HG03571 (cell line): ENCODE measurements around the gene RAI14.
"Not testable (repeated sequence)": the region's sequence is repeated elsewhere in the genome, so short reads cannot be mapped to it uniquely, and the experiment has no call there.

Experiments used
- ATAC-seq: cut with Tn5 transposase; IDR thresholded peaks from one replicate; pipeline ENCODE4 v1.9.1; 2021; ENCODE audit not compliant: unreplicated experiment

Gene RAI14

GRCh38 chr5:34758514-34758913, 102.4 kb downstream of the RAI14 start:
- no peak for ATAC-seq

GRCh38 chr5:34759213-34759612, 103.1 kb downstream of the RAI14 start:
- not testable (repeated sequence) for ATAC-seq

- no peak for ATAC-seq
Measured at GRCh38 chr5:34765662-34766061, 109.5 kb downstream of the RAI14 start.

- no peak for ATAC-seq
Measured at GRCh38 chr5:34767180-34767579, 111.1 kb downstream of the RAI14 start.

- ATAC-seq, result no peak
Measured at GRCh38 chr5:34770486-34770885, 114.4 kb downstream of the RAI14 start.

GRCh38 chr5:34771076-34771475, 114.9 kb downstream of the RAI14 start:
- no peak for ATAC-seq

- no peak for ATAC-seq
Measured at GRCh38 chr5:34772267-34773098, 116.4 kb downstream of the RAI14 start.

- ATAC-seq, result no peak
Measured at GRCh38 chr5:34774139-34774538, 118.0 kb downstream of the RAI14 start.

GRCh38 chr5:34774678-34775077, 118.5 kb downstream of the RAI14 start:
- not testable (repeated sequence) for ATAC-seq

- ATAC-seq, result no peak
Measured at GRCh38 chr5:34775886-34776285, 119.8 kb downstream of the RAI14 start.

GRCh38 chr5:34778091-34778850, 122.1 kb downstream of the RAI14 start:
- ATAC-seq, result no peak

- not testable (repeated sequence) for ATAC-seq
Measured at GRCh38 chr5:34783892-34784291, 127.8 kb downstream of the RAI14 start.

GRCh38 chr5:34787035-34787434, 130.9 kb downstream of the RAI14 start:
- no peak for ATAC-seq

GRCh38 chr5:34789021-34789531, 132.9 kb downstream of the RAI14 start:
- ATAC-seq, result no peak

- ATAC-seq, result no peak
Measured at GRCh38 chr5:34789639-34790038, 133.5 kb downstream of the RAI14 start.

- ATAC-seq, result no peak
Measured at GRCh38 chr5:34790069-34790468, 133.9 kb downstream of the RAI14 start.

GRCh38 chr5:34791761-34792244, 135.7 kb downstream of the RAI14 start:
- no peak for ATAC-seq

- ATAC-seq, result no peak
Measured at GRCh38 chr5:34802834-34803563, 146.9 kb downstream of the RAI14 start.

GRCh38 chr5:34803974-34804732, 148.0 kb downstream of the RAI14 start:
- ATAC-seq, result no peak

- no peak for ATAC-seq
Measured at GRCh38 chr5:34804913-34805312, 148.8 kb downstream of the RAI14 start.
